GM18505 (cell line): Measurements from ENCODE around the gene C1QTNF1.

Experiments
- ATAC-seq: cut with Tn5 transposase; IDR thresholded peaks from one replicate; pipeline ENCODE4 v1.9.1; 2021; ENCODE audit not compliant: unreplicated experiment
- POLR2A ChIP-seq: IDR thresholded peaks from 4 replicates; pipeline ENCODE4 v1.6.1; 2011; ENCODE audit warnings: borderline replicate concordance; ENCODE audit not compliant: insufficient read depth, insufficient read length; ENCODE audit errors: extremely low read depth

The C1QTNF1 gene

DNA sequence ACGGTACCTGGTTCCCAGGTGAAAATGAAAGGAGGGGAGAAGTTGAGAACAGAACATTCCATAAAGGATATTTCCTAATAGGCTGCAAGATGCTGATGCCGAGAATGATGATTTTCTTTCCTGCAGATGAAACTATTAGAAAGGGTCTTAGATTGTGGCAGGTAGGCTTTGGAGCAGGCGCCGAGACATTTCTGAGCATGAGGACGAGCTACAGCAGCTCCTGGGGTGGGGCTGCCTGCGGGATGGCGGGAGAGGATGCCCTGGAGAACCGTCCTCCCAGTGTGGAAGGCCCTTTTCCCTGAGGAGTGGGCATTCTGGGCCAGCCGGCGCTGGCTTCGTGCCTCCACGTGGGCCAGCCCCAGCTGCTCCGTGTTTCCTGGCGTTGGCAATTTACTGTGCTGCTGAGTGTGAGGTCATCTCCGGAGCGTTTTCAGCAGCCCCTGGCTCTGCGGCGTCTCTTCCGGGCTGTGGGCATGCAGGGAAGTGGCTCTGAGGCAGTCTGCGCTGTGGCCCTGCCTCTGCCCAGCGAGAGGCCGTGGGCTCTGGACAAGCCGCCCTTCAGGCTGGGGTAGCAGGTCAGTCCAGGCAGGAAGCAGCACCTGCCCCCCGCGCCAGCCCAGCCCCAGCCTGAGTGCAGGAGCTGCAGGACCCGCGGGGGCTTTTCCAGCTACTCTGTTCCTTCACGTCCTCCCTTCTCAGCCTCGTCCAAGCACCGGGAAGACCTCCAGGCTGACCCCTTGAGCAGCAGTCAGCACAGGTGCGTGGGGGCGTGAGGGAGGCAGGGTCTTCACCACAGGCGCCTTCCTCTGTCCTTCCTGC, 62.8 kb downstream of the C1QTNF1 start:
- no peak for ATAC-seq
- TF ChIP-seq POLR2A = no peak

DNA sequence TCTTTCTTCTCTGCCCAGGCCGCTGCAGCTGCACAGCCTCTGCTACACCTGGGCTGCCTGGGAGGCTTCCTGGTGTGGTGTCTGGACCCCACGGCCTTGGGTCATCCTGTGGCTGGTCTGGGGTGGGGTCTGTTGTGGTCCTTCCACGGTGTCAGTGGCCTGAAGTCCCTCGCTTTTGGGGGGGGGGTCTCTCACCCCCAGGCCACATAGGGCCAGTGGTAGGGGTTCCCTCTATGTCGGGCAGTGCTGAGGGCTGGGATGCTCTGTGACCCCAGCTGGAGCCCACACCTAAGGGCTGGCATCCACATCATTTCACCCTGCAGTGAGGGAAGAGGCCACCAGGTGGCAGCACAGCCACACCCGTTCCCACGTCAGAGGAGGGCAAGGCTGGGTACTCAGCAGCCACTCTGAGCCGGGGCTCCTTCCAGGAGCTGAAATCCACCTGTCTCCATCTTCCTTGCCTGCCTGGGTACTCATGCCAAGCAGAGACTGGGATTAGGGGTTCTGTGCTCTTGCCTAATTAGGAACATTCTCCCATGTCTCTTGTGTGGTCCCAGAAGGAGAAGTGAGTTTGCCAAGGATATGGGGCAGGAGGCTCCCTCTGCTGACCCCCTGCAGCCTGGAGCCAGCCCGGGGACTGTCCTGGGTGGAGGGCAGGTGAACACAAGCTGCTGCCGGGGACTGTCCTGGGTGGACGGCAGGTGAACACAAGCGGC, 63.6 kb downstream of the C1QTNF1 start:
- ATAC-seq = no peak
- no peak for TF ChIP-seq POLR2A

DNA sequence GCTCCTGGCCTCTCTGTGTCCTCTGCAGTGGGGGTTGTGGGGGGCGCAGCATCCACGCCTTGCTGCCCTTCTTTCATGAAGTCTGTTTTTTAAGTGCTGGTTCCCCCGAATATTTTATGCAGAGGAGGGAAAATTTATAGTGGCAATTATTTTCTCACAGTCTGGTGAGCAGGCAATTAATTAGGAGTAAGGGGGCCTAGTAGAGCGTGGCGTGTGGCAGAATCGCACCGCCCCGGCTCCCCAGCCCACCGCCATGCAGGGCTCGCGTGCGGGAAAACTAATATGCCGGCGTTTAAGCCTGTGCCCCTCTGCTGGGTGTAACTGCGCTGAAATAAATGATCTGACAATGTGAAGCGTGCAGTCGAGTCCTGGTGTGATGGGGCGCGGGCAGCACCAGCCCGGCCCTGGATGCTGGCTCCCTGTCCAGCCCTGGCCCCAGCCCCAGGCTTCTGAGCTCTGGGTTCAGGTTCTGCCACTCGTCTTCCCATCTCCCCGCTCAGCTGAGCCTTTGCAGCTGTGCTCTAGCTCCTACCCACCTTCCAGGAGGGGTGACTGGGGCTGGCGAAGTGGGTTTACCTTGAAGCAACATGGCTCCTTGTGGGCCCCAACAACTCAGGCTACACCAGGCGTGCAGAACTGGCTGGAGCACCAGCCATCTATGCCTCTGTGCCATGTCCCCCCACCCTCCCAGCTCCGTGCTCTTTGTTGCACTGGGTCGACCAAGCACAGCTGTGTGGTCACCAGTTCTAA, 64.5 kb downstream of the C1QTNF1 start:
- TF ChIP-seq POLR2A = no peak
- ATAC-seq = no peak

DNA sequence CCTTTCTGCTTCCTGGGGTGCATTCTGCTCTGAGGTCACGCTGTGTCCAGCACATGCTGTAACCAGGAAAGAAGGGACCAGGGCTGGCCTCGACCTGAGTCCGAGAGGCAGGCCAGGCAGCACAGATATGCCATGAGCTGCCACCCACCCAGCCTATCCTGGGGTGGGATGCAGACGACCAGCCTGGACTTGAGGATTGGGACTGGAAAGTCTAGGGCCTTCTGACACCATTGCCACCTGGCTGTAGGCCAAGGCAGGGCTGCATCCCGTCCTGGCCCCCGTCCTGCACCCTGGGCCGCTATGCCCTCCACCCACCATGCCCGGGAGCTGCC, 65.0 kb downstream of the C1QTNF1 start:
- no peak for TF ChIP-seq POLR2A
- ATAC-seq = no peak

DNA sequence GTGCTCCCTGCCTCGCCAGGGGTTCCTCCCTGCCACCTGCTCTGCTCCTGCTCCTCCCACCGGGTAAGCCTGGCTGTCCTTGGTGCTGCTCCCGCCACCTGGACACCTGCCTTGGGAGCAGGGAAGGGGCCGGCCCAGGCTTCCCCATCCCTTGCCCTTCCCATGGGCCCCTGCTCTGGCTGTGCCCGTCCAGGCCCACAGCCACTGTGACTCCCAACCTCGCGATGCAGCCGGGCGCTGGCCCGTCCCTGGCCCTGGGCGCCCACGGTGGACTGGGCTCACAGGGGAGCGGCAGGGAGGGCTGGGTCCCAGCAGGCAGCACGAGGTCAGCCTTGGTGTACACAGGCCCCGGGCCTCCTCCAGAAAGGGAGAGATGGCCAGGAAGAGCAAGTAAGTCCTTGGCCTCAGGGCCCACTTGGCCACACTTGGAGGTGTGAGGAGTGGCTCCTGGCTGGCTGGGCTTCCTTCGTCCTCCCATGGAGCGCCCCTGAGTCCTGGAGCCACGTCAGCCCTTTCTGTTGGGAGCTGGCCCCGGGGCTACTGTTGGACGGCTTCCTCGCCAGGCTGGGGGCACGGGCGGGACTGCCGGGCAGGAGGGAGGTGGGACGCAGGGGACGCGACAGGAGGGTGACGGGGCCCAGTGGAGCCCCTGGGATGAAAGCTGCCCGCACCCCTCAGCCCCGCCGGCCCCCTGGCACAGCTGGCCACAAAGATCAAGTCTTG, 65.9 kb downstream of the C1QTNF1 start:
- no peak for ATAC-seq
- TF ChIP-seq POLR2A = no peak

DNA sequence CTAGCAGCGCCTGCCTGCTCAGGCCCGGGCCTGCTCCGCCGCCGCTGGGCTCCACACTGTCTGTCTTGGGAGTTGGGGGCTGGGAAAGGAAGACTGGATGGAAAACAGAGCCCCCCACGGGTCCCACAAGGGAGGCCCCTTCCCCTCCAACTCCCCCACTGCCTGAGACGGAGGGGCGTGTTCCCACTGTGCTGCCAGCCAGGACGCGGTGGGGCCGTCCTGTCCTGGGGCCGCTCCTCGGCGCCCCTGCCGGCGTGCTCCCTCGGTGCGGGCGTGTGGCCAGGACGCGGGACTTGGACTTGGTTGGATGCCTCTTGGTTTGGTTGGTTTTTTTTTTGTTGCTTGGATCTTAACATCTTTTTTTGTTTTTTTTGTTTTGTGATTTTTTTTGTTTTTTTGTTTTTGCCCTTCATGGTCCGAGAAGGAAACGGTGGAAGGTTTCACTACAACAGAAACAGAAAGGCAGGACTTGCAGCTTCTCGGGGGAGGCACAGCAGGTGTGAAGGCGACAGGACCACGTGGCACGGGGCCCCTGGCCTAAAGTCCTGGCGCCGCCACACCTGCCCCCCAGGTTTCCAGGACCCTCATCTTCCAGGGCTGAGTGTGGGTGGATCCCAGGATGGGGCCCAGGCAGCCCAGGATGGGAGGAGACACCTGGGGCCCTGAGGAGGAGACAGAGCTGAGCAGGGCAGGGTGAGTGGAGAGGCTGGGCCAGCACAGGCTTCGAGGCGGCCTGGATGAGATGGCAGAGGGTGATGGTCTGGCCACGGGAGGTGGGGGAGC, 66.7 kb downstream of the C1QTNF1 start:
- no peak for ATAC-seq
- TF ChIP-seq POLR2A = no peak

DNA sequence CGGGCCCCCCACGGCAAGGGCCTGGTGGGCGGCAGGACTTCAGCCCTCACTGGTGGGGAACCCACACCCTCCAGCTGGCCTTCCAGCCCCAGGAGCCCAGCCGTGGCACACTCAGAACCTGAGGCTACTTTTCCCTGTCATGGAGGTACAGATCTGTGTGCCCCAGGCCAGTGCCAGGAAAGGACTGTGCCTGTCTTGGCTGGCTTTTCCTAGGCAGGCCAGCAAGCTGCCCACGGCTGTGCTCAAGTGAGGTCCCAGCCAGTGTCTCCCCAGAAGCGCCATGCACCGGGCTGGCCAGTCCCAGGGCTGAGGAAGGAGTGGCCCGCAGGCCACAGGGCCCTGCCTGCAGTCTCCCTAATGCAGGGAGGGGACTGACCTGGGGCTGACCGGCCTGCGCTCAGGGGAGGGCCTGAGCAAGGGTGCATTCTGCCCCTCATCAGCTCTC, 67.3 kb downstream of the C1QTNF1 start:
- no peak for TF ChIP-seq POLR2A
- ATAC-seq = no peak

DNA sequence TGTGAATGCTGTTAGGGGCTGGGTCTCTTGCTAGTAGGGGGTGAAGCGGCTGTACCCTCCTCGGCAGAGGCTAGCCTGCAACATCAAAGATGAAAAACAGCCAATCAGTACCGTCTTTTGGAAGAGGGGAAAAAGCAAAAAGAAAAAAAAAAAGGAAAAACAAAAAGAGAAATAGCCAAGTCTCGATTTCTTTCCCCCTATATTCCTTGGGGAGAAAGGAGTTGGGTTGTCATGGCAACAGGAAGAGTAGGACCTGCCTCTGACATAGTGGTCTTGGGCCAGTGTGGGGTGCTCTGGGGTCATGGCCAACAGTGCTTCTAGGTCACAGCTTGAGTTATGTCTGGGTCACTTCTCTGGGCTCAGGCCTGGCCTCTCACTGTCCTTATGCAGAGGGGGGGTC, 68.6 kb downstream of the C1QTNF1 start:
- no peak for ATAC-seq
- TF ChIP-seq POLR2A = no peak

DNA sequence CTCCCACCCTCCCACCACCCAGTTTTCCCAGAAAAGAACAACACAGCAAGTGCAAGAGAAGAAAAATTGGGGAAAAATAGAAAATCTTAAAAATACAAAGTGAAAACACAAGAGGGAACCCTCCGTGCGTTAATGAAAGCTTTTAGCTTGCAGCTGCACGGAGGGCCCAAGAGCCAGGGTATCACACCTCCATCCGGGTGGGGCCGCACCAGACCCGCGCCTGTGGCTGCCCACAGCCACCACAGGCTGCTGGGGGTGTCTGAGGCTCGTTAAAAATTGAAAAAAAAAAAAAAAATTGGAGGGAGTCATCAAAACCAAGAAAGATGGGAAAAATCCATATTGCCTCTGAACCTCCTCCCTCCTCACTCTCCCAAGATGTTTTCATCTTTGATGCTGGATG, 69.3 kb downstream of the C1QTNF1 start:
- no peak for ATAC-seq
- TF ChIP-seq POLR2A = no peak

DNA sequence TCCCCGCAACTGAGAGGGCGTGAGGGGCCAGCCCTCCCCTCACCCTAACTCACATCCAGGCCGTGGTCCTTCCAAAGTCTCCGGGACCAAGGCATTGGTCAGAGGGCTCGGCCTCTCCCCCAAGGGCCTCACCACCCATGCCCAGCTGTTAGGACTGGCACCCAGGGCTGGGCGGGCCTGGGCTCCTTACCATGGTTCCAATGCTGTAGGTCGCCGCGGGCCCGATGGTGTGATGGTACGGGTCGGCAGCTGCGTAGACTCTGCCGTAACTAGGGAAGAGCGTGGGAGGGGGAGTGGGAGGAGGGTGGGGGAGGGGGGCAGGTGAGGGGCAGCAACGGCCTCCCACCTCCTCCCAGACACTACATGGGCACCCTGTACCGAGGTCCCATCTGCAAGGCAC, 70.3 kb downstream of the C1QTNF1 start:
- no peak for TF ChIP-seq POLR2A
- ATAC-seq = no peak

DNA sequence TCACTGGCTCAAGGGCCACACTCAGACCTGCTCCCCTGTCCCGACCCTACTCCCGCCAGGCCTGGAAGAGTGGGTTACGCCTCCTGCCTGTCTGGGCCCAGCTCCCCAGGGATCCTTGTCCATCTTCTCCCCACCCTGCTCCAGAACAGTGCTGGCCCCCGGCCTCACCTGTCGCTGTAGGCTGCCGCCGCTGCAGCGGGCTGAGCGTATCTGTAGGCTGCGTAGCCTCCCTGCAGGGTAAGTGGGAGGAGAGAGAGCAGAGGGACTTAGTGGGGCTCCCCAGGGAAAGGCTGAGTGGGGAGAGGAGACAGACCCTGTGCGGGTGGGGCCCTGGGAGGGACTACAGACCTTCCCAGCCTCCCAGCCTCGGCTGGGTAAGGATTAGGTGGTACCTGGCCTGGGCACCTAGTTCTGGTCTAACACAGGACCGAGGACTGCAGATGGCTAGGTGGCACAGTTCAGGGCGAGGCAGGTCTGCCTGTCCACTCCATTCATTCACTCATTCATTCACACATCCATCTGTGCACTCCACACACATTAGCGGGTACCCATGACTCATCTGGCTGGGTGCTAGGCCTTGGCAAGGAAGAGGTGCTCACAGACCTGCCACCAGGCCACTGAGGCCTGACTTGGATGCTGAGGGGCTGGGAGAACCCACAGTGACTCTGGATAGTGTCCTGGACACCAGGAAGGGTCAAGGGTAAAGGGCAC, 71.5 kb downstream of the C1QTNF1 start:
- no peak for TF ChIP-seq POLR2A
- no peak for ATAC-seq

DNA sequence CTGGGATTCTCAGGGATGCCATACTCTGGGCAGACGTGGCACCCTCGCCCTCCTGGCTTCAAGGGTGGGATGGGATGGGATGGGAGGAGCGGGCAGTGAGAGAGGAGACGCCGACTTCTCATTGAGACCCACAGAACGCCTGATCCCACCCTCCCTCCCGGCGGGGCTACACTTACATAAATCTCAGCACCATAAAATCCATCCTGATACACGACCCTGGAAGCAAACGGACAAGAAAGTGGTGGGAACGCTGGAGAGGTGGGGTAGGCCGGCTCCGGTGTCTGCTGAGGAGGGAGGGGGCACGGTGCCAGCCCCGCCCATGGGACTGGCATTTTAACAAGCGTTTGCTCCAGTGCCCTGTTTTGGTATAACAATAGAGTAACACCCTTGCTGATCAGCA, 72.5 kb downstream of the C1QTNF1 start:
- no peak for TF ChIP-seq POLR2A
- no peak for ATAC-seq
